K562 treated with DMSO at 1 percent for 48 hours (cell line): ENCODE data around the gene APOE. TPM values are rescaled to one million over a fixed set of nuclear protein-coding genes. Genes with fewer than 3 reads are reported as not detected.

Experiments
- total RNA-seq: library from RNA; unstranded; fragments of 300-600 nt; gene quantifications from 2 replicates; pipeline ENCODE4 v1.2.3, GENCODE V29; 2022; ENCODE audit warnings: low replicate concordance; ENCODE audit errors: extremely low read depth

APOE gene
- 593 and 1,577 TPM in 2 replicates for total RNA-seq

GRCh38 chr19:44905437-44906160, at the start of gene APOE:
APOE (plus strand) TSS chr19:44905796; CDS start chr19:44906625, 829 bp downstream.

GRCh38 chr19:44891016-44891882, 14.3 kb upstream of the APOE start, which contains the start of gene TOMM40:
TOMM40 (plus strand) TSS chr19:44891254; CDS start chr19:44891416, 162 bp downstream.

GRCh38 chr19:44914433-44915206, 9.0 kb downstream of the APOE start, which contains the start of gene APOC1:
APOC1 (plus strand) TSS chr19:44914608; CDS start chr19:44914892, 284 bp downstream.

GRCh38 chr19:44942067-44942571, 36.5 kb downstream of the APOE start, which contains the start of gene APOC4:
APOC4 (plus strand) TSS chr19:44942237; CDS start chr19:44942278, 41 bp downstream.

GRCh38 chr19:44954649-44955504, 49.3 kb downstream of the APOE start, which contains the start of gene CLPTM1:
CLPTM1 (plus strand) TSS chr19:44955380; CDS start chr19:44955396, 16 bp downstream.

Other genes starting within 250 kb of the APOE start
- gene CEACAM19, start 234.3 kb upstream of the APOE start, total RNA-seq, result not detected in 2 replicates
- not detected in 2 replicates for gene CEACAM16, start 206.6 kb upstream of the APOE start, total RNA-seq
- not detected in 2 replicates for gene BCL3, start 157.1 kb upstream of the APOE start, total RNA-seq
- not detected in 2 replicates for gene CBLC, start 127.9 kb upstream of the APOE start, total RNA-seq
- not detected in 2 replicates for gene BCAM, start 96.7 kb upstream of the APOE start, total RNA-seq
- gene NECTIN2, start 59.5 kb upstream of the APOE start, total RNA-seq, result not detected in 2 replicates
- not detected in 2 replicates for gene TOMM40, start 14.5 kb upstream of the APOE start, total RNA-seq
- not detected in 2 replicates for gene APOC1, start 8.8 kb downstream of the APOE start, total RNA-seq
- not detected in 2 replicates for gene APOC4, start 36.4 kb downstream of the APOE start, total RNA-seq
- gene APOC2, start 40.3 kb downstream of the APOE start, total RNA-seq, result not detected in 2 replicates
- gene CLPTM1, start 49.6 kb downstream of the APOE start, total RNA-seq, result not detected in 2 replicates
- gene RELB, start 95.7 kb downstream of the APOE start, total RNA-seq, result not detected in 2 replicates
- not detected in 2 replicates for gene CLASRP, start 133.2 kb downstream of the APOE start, total RNA-seq
- gene ZNF296, start 170.7 kb downstream of the APOE start, total RNA-seq, result not detected in 2 replicates
- not detected in 2 replicates for gene GEMIN7, start 173.5 kb downstream of the APOE start, total RNA-seq
- not detected in 2 replicates for gene PPP1R37, start 187.4 kb downstream of the APOE start, total RNA-seq